WI38 (cell line): ENCODE data around the gene HK2.

Experiments
- H3K4me3 ChIP-seq: 2 replicates; pipeline ENCODE4 v1.5.1; 2011; ENCODE audit warnings: low read depth, mild to moderate bottlenecking, control low read depth, low read length
- TF ChIP-seq, protein P1 (sequence below): IDR thresholded peaks from 2 replicates; pipeline ENCODE4 v1.5.1; 2012; ENCODE audit warnings: low read depth, mild to moderate bottlenecking, control low read depth, low read length

The HK2 gene

GRCh38 chr2:74873678-74874640 lies 40.0 kb downstream of the HK2 start:
- TF ChIP-seq, protein P1, sequence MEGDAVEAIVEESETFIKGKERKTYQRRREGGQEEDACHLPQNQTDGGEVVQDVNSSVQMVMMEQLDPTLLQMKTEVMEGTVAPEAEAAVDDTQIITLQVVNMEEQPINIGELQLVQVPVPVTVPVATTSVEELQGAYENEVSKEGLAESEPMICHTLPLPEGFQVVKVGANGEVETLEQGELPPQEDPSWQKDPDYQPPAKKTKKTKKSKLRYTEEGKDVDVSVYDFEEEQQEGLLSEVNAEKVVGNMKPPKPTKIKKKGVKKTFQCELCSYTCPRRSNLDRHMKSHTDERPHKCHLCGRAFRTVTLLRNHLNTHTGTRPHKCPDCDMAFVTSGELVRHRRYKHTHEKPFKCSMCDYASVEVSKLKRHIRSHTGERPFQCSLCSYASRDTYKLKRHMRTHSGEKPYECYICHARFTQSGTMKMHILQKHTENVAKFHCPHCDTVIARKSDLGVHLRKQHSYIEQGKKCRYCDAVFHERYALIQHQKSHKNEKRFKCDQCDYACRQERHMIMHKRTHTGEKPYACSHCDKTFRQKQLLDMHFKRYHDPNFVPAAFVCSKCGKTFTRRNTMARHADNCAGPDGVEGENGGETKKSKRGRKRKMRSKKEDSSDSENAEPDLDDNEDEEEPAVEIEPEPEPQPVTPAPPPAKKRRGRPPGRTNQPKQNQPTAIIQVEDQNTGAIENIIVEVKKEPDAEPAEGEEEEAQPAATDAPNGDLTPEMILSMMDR, result no peak
- H3K4me3 ChIP-seq, result no peak overlapping the region

- no peak overlapping the region for H3K4me3 ChIP-seq
- TF ChIP-seq, protein P1, result peak; percentile 40; the same call in 1 of the 2 replicates
These were observed 42.4 kb downstream of the HK2 start for GRCh38 chr2:74876081-74876886.

DNA sequence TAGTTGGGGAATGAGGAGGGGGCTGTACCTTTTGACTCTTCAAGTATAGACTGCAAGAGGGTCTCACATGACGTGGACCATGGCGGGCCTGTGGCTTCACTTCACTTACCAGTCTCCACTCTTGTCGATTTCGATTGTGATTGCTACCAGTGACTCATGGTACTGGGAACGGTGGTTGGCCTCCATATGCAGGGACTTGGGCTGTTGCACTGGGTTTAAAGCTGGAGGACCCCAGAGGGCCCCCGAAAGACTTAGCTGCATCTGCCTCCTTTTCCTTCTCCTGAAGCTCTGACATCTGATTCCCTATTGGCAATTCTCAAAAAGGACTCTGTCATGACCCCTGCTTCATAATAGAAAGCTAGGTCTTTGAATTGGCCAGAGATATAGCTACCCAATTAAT lies 43.4 kb downstream of the HK2 start:
- TF ChIP-seq, protein P1, result no peak
- H3K4me3 ChIP-seq, result no peak overlapping the region

DNA sequence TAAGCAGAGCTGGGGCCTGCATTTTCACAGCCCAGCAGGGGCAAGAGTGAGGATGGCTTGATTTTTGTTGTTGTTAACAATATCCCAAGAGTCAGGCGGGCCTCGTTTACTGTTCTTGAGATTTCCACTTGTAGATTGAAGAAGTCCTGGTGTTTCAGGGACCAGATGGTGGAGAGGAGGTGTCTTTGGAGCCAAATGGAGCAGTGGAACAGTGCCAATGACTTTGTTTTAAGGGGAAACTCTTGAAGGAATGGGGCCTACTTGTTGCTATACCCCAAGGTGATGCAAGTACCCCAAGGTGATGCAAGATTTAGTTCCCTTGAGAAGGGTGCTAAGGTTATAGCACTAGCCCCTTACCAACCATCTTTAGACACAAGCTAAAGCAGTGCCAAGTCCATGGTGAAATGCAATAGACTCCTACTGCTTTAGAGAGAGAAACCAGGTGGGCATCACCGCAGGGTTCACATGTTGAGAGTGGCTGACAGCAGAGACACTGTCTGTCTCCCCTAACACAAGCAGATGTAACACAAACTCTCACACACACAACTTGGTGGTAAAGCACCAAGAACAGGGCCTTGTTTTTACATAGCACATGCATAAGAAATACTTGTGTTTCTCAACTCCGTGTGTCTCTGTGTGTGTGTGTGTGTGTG lies 44.0 kb downstream of the HK2 start:
- H3K4me3 ChIP-seq, result no peak overlapping the region
- TF ChIP-seq, protein P1, result no peak

GRCh38 chr2:74878551-74878950 lies 44.6 kb downstream of the HK2 start:
- TF ChIP-seq, protein P1, result no peak
- H3K4me3 ChIP-seq, result no peak overlapping the region

- TF ChIP-seq, protein P1, result no peak
- no peak overlapping the region for H3K4me3 ChIP-seq
These were observed 46.3 kb downstream of the HK2 start for GRCh38 chr2:74880054-74880728.
